Stimulated activated CD4-positive, alpha-beta T cell treated with anti-CD3 and anti-CD28 coated beads, Interleukin-2, amount 100 ng/mL, for 4 hours (primary cell): Measurements from ENCODE around the gene AFM.

ENCODE experiments used
- DNase-seq: peaks from one replicate; pipeline ENCODE4 v3.0.0-alpha.2; 2020; ENCODE audit warnings: low read depth

AFM gene

DNA sequence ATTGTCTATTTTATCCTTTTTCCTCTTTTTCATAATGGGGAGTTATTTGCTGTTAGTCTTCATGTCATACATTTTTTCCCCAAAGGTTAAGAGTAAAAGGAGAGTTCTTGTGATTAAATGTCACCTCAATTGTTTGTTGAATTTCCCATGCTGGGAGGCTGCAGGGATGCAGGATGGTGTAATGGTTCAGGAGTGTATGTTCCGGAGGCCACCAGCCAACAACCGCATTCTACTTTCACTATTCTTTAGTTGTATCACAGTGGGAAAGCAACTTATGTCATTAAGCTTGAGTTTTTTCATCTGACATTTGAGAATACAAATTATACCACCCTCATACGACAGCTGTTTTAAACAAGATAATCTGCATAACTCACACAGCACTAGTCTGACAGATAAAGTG is 30.1 kb upstream of the AFM start:
- DNase-seq: no peak

DNA sequence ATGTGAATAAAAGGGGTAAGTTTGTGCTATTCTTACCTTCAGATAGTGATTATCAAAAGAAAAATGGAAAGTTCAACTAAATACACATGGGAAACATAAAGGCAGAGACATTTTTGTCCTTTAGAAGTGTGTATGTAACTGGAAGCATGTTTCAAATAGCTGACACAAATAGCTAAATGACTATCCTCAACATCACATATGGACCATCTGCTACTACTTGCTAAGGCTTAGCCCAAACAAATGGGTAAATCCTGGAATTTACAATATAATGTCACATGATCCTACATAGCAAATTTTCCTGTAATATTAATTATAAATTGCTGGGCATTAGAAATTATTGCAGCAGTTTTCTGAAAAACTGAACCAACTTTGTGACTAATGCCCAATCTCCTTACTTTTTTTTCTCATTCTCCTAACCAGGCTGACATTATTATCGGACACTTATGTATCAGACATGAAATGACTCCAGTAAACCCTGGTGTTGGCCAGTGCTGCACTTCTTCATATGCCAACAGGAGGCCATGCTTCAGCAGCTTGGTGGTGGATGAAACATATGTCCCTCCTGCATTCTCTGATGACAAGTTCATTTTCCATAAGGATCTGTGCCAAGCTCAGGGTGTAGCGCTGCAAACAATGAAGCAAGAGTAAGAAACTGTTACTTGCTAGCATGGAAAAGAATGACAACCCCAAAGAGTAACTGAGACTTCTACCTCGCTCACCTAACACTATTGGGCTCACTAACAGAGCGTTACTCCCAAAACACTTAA is 29.4 kb upstream of the AFM start:
- DNase-seq: no peak

DNA sequence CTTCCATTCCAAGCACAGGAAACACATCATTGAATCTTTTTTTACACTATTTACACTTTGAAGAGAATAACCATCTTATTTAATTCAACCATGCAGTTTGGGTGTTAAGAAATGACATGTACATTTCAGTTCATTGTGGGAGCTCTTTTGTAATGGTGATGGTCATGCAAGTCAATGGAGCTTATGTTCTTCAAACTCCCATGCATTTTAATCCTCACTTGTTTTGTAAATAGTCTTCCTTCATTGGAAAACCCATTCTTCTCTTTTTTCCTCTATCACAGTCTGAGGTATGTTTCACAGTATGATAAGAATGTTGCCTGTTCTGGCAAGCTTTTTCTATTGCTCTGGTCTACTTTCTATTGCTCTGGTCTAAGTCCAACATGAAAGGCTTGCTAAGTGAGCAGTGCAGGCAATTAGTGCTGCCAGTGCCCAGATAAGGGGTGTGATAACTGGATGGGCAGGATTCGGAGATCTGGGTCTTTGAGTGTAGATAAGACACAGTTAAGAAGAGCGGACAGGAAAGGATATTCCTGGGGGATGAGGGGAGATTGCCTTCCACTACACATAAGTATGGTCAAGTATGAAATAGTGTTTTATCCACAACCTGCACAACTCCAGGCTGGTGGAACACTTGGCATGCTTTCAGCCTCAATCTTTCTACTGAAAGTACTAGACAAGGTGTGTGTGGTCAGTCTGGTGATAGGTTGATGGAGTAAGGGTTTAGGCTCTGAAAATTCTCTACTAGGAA is 28.4 kb upstream of the AFM start:
- no peak for DNase-seq

DNA sequence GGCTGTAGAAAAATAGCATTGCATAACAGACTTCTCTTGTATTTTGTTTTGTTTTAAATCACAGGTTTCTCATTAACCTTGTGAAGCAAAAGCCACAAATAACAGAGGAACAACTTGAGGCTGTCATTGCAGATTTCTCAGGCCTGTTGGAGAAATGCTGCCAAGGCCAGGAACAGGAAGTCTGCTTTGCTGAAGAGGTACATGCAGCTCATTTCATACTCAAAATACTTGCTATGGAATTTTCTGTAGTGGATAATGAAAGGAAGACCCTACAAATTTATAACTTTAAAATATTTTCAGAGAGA is 27.9 kb upstream of the AFM start:
- no peak for DNase-seq

DNA sequence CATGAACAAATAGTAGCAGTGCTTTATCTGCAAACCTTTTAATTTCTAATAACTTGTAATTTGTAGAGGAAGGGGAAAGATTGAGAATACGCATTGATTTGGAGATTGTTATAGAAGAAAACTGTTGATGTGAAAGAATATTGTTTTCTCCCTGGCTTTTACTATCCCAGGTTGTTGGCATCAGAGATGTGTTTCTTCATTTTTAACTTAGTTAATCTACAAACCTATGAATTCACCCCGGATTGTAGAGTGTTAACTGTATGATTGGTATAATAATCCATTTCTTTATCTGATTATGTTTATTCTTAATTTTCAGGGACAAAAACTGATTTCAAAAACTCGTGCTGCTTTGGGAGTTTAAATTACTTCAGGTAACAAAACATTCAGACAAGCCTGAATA is 26.6 kb upstream of the AFM start:
- DNase-seq: no peak

DNA sequence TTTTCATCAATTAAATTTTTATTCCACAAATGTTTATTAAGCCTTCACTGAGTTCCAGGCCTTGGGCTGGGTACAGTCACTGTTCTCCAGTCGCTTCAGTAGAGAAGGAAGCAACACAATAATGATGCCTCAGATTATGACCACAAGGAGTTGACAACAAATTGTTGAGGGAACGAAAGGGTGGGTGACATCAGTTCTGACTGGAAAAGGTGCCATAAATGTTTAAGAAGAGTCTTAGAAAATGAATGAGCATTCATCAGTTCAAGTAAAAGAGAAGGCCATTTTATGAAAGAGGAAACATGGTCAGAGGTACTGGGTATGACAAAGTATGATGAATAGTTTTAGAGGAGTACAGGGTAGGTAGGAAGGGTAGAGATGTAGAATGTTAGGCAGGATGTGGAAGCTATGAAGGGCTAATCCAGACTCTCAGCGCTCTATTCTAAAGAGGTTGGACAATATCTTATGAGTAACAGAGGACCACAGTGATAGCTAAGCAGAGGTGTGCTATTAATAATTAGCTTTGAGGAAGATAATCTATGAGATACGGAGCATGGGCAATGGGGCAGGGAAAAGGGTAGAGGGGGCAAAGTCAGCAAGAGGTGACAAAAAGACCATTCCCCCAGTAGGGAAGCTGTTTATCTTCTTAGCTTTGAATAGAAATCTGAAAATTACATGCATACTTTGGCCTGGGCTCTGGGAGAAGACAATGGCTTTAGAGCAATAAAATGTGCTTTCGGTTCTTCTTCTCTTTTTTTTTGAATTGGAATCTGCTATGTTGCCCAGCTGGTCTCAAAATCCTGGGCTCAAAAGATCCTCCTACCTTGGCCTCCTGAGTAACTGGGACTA is 25.1 kb upstream of the AFM start:
- no peak for DNase-seq

DNA sequence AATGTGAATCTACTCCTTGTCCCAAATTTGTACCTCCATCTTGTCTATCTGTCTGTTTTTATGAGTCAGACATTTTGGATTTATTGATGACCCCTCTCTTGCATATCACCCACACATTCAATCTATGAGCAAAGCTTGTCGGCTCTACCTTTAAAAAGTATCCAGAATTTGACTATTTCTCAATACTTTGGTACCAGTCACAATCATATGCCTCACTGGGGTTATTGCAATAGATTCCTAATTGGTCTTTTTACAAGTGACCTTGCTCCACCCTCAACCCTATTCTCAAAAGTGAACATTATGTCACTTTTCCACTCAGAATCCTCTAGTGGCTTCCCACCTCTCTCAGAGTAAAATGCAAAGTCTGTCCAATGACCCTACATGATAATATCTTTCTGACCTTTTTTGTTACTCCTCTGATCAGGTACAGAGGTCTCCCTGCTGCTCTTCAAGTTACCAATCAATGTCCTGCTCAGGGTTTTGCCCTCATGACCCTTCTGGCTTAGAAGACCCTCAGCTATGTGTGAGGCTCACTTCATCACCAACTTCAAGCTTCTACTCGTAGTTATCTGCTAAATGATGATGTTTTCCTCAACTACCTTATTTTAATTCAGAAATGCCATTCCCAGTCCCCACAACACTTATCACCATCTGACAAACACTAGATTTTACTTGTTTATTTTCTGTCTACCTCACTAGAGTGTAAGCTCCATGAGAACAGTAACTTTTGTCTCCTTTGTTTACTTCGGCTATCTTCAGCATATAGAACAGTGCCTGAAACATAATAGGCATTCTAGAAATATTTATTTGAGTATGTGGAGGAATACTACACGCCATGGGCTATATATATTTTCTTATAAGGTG is 23.1 kb upstream of the AFM start:
- DNase-seq: no peak

DNA sequence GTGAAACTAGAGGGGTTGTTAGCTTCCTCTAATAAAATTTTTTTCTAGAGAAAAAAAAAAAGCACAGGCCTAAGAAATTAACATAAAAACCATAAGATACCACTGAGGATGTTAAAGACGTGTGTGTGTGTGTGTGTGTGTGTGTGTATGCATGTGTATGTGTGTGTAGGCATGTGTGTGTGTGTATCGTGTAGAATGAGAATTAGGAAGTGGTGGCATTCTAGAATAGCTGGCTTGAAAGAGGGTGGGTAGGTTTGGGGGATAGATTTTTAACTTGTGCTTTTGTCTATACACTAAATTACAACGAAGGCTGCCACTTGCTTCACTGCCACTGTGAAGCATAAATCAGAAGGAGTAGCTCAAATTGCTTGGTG is 22.5 kb upstream of the AFM start:
- DNase-seq: no peak

DNA sequence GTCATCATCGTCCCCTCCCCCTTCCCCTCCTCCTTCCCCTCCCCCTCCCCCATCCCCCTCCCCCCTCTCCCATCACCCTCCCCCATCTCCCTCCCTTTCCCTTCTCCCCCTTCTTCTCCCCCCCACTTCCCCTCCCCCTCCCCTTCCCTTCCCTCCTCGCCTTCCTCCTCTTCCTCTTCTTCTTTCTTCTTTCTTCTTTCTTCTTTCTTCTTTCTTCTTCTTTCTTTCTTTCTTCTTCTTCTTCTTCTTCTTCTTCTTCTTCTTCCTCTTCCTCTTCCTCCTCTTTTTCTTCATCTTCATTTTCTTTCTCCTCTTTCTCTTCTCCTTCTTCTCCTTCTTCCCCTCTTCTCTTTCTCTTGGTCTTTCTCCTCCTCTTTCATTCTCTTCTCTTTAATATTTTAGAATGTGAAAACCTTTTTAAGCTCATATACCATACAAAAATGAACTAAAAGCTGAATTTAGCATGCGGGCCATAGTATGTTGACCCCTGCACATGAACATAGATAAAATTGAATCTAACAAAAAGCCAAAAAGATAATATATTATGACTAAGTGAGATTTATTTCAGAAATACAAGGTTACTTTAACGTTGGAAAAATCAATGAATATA is 20.5 kb upstream of the AFM start:
- DNase-seq: no peak

DNA sequence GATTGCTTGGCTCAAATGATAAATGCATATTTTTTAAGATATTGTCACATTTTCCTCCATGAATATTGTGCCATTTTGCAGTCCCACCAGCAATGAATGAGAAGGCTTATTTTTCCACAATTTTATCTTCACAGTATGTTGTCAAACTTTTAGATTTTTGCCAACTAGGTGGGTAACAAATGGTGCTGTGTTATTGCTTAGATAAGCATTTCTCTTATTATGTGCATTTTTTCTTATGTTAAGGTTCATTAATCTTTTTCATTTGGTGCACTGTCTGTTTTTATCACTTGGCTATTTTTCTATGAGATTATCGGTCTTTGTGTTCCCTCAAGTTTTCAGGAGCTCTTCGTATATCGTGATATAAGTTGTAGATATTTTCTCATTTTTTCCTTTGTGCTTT is 13.4 kb upstream of the AFM start:
- DNase-seq: no peak

DNA sequence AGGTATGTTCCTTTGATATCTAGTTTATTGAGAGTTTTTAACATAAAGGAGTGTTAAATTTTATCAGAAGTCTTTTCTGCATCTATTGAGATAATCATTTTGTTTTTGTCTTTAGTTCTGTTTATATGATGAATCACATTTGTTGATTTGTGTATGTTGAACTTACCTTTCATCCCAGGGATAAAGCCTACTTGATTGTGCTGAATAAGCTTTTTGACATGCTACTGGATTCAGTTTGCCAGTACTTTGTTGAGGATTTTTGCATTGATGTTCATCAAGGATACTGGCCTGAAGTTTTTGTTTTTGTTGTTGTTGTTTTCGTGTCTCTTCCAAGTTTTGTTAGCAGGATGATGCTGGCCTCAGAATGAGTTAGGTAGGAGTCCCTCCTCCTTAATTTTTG is 10.8 kb upstream of the AFM start:
- no peak for DNase-seq

DNA sequence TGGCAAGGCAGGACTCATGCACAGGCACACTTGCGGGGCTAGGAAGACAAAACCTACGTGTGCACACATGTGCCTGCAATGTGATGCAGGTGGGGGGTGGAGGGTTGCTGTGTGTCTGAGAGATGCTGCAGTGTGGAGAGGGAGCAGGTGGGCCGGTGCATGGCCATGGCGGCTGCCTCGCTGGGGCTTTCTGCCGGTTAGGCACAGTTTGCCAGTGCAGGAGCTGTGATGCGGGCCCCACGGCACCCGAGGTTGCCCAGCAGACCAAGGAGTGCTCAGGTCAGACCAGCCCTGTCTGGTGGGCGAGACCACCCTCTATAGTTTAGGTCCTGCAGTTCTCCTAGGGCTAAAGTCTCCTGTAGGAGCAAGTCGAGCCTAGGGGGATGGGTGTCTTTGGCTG is 4.4 kb upstream of the AFM start:
- no peak for DNase-seq

DNA sequence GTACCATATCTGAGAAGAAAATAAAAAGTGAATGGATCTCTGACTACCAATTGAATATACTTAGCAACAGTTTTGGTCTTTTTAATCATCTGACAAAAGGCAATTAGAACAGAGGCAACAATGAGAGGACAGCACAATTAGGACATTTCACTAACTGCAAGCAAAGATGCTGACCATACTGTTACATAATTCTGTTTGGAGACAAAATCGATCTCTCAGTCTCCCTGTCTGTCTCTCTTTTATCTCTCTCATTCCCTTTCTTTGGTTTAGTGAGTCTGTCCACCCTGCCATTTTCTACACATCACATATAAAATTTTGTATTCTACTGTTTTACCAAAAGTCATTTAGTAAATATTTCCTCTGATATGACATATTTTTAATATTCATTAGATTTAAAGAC is 2.2 kb upstream of the AFM start:
- no peak for DNase-seq

DNA sequence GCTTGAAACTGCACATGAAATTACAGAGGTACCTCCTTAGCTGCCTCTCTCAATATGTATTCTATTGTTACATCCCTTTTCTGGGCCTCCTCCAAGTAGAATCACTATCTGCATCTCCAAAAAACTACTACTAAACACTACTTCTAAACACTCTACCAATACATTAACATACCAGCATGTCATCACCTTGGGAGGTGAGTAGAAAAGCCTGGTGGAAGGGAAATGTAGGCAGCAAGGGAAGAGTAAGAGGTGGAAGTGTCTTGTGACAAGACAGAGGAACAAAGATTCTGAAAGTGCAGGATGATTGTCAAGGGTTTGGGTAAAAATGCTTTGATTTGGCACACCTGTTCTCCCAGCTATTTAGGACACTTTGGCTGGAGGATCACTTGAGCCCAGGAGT is 3.5 kb downstream of the AFM start:
- DNase-seq: no peak

DNA sequence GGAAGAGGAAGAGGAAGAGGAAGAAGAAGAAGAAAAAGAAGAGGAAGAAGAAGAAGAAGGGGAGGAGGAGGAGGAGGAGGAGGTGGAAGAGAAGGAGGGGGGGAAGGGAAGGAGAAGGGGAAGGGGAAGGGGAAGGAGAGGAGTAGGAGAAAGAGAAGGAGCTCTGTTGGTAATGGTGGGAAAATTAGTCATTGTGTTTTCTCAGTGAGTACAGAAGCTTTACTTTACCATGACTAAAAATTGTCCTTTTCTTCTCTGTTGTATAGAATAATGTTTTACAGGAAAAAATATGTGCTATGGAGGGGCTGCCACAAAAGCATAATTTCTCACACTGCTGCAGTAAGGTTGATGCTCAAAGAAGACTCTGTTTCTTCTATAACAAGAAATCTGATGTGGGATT is 4.1 kb downstream of the AFM start:
- no peak for DNase-seq

DNA sequence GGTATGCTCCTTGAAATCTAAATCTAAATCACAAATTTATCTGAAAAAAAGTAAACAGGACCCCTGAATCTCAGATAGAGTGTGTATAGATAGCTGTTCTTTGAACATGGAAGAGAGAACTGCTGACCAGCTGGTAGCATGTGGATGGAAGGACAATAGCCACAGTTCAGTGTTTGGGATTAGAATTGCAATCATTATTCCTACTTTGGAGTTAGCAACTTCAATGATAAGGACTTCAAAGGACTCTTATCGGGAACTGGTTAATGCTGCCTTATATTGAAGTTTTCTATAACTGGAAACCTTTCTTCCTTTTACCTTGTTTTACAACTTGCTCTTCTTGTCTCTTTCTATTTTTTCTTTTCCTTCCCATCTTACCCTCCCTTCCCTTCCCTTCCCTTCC is 5.0 kb downstream of the AFM start:
- DNase-seq: no peak

DNA sequence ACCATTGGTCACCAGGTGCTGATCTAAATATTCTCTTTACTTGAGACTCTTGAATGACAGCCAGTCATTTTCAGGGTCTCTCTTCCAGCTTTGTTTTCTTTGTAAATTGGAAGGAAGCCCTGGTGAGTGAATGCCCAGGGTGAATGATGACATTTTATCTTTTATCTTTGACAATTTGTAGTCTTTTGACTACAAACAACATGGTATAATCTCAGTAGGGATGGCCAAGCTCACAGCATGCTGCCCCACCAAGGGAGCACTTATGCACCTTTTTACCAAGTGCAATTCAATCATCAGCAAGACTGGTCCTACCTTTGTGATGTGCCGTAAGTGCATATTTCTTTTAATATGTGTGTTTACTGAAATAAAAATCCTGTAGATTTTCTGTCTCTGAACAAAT is 5.7 kb downstream of the AFM start:
- DNase-seq: no peak

DNA sequence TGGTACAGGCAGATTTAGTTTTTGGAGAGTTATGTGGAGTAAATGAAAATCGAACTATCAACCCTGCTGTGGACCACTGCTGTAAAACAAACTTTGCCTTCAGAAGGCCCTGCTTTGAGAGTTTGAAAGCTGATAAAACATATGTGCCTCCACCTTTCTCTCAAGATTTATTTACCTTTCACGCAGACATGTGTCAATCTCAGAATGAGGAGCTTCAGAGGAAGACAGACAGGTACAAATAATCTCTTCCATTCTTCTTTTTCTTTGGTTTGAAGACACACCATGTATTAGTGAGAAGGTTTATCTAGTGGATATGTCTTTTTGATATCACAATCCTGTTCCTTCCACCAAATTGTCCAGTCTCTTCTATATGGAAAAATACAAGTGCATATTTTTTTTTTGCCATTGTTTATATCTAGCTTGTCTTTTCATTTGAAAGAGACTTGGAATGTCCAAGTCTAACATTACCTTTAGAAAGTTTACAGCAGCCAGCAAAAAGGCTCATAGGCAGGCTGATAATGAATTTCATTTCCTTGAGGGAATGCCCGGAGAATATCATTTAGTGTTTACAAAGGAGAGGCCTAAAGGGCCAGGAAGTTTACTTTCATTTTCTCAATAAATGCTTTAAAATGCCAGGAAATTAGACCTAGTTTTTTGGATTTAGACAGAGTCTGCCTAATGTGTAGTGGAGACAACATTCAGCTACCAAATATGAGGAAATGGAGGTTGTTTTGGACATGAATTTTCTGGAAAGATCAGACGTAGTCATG is 18.6 kb downstream of the AFM start:
- DNase-seq: no peak

DNA sequence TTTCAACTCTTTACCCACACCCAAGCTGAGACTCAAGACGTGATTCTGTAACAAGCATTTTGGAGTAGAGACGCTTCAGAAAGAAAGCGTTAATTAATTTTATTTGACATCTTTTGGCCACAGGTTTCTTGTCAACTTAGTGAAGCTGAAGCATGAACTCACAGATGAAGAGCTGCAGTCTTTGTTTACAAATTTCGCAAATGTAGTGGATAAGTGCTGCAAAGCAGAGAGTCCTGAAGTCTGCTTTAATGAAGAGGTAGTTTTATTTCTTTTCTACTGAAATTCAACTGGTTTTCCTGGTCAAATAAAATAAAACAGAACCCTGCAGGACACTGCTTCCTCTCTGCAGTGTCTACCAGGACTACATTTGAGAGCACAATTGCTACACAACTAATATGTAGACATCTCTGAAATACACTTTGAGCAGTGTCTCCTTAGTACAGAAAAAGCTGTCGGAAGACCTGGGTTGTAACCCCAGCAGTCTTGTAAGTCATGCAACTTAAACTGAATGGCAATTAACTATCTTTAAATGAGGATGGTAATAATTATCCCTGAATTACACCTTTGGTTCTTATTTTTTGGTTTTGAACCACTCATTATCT is 20.2 kb downstream of the AFM start:
- no peak for DNase-seq

DNA sequence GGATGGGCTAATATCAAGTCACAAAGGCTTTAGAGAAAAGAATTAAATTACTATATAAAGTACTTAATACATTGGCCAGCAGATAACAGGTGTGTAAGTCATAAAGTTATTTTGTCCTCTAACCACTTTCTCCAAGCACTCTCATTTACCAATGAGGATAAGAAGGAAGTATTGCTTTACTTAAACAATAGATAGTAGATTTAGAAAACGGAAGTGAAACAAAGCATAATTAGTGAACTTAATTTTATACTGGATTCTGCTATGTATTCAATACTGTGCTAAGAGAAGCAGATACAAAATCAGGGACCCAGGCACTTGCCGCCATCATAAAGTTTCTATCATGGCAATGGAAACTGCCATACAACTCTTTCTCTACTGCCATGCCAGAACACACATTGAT is 24.0 kb downstream of the AFM start:
- DNase-seq: no peak

DNA sequence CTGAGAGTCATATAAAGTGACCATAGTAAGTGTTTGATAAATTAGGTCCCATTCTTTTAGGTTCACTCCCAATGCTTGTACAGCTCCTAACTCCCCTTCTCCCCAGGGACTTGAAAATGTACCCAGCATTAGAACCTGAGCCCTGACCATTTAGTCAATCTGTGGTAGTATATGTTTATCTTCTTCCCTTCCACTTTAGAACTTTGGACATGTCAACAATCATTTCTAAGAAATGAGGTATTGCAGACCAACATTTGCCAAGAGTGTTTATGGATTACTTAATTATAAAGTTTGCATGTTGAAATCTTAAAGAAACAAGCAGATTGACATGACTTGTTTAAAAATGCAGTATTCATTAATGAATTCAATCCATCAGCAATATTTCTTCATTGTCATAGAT is 26.0 kb downstream of the AFM start:
- no peak for DNase-seq
